ENCODE results near the gene RNF207.

DNA sequence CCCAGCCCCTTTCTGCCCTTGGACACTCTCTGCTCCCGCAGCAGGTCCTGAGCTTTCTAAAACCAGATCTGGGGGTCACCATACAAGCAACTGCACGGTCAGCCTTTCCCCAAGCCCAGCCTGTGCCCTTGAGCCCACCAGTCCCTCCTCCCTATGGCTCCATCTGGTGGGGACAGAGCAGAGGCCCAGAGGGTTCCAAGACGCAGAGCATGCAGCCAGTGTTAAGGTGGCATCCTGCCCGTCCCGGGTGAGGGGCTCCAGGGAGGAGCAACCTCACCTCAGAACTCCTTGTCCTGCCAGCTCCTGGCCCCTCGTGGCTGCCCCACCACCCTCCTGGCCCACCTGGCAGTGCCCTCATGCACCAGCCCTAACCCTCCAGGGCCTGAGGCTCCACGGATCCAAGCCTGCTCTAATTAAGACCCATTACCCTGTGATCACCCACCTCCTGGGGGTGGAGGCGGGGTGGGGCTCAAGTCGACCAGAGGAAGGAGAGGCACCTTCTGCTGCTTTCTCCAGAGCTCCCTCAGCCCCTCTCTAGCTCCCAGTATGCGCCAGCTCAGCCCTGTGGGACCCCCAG, 34.3 kb upstream of the RNF207 start:
- TF ChIP-seq EZH2 (IDR thresholded peaks at IDR 0.05; ENCODE audit: low read depth) = no peak
- TF ChIP-seq, protein P1, sequence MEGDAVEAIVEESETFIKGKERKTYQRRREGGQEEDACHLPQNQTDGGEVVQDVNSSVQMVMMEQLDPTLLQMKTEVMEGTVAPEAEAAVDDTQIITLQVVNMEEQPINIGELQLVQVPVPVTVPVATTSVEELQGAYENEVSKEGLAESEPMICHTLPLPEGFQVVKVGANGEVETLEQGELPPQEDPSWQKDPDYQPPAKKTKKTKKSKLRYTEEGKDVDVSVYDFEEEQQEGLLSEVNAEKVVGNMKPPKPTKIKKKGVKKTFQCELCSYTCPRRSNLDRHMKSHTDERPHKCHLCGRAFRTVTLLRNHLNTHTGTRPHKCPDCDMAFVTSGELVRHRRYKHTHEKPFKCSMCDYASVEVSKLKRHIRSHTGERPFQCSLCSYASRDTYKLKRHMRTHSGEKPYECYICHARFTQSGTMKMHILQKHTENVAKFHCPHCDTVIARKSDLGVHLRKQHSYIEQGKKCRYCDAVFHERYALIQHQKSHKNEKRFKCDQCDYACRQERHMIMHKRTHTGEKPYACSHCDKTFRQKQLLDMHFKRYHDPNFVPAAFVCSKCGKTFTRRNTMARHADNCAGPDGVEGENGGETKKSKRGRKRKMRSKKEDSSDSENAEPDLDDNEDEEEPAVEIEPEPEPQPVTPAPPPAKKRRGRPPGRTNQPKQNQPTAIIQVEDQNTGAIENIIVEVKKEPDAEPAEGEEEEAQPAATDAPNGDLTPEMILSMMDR (conservative IDR thresholded peaks at IDR 0.05) = peak; percentile 39; the same call in 1 of the 2 replicates

Measured in PC-9 (cell line).